ENCODE results near the gene PDE1A. TPM values are rescaled to one million over a fixed set of nuclear protein-coding genes. Genes with fewer than 3 reads are reported as not detected.

Gene PDE1A
- polyA plus RNA-seq, 2 of the 4 experiments (the other 2 are of a cell fraction): 0.28 to 3.2 TPM

GRCh38 chr2:182360663-182361260, 66.1 kb downstream of the PDE1A start:
- peaks cover 37% of the 10 kb centered on the region for H3K4me1 ChIP-seq
- WGBS (ENCODE audit: missing lambda C conversion rate): 59% methylated on average over 2 of the region's 2 CpGs
- no peak for FAIRE-seq
- POLR2A ChIA-PET: no interaction called here
- TF ChIP-seq ZSCAN20 (CRISPR knock-in tag; IDR thresholded peaks at IDR 0.05) (no peak), SMC3 (IDR thresholded peaks at IDR 0.05) (no peak), MAX (IDR thresholded peaks at IDR 0.05) (no peak), JUN (IDR thresholded peaks at IDR 0.05) (0 out of 5 replicates have a peak, but pooled peaks of 1 of the 2 experiments have one; percentile 52), EP300 (IDR thresholded peaks at IDR 0.05) (0 out of 5 replicates have a peak, but pooled peaks of 1 of the 2 experiments have one; percentile 15), PBX3 (IDR thresholded peaks at IDR 0.05) (no peak), RAD21 (conservative IDR thresholded peaks at IDR 0.05 in 1 of 2, IDR thresholded peaks at IDR 0.05 in 1 of 2) (no peak; a peak in 1 of 5 replicates), HMGXB4 (CRISPR knock-in tag; IDR thresholded peaks at IDR 0.05; ENCODE audit: borderline replicate concordance) (no peak), MYC (IDR thresholded peaks at IDR 0.05; ENCODE audit: borderline replicate concordance, low read length) (no peak), CHD4 (IDR thresholded peaks at IDR 0.05; ENCODE audit: borderline replicate concordance) (no peak), FOSL2 (IDR thresholded peaks at IDR 0.05) (no peak), FOSL2 (CRISPR knock-in tag; IDR thresholded peaks at IDR 0.05) (no peak), CBX8 (IDR thresholded peaks at IDR 0.05) (no peak), TFCP2L1 (CRISPR knock-in tag; IDR thresholded peaks at IDR 0.05) (no peak), RNF2 (IDR thresholded peaks at IDR 0.05; ENCODE audit: borderline replicate concordance, low read depth) (no peak), CBX2 (IDR thresholded peaks at IDR 0.05; ENCODE audit: borderline replicate concordance, low read depth) (no peak), HOXA7 (CRISPR knock-in tag; IDR thresholded peaks at IDR 0.05) (no peak), ZNF302 (CRISPR knock-in tag; IDR thresholded peaks at IDR 0.05) (no peak)
- CTCF ChIA-PET: no interaction called here
- DNase-seq (ENCODE audit: low read depth in 1 of 2, low spot score in 1 of 2): no peak
- H3K9me3 ChIP-seq: no peaks in the 10 kb centered on the region
- H3K4me3 ChIP-seq: no peak overlapping the region; the same call in 2 of the 3 replicates
- peak overlapping the region; percentile 78 to 80 for H3K27ac ChIP-seq
- H3K4me2 ChIP-seq: peak overlapping the region; percentile 85
- peak; percentile 17 to 52; a peak in 4 of 6 replicates for ATAC-seq

GRCh38 chr2:182359990-182360662, 66.7 kb downstream of the PDE1A start:
- DNase-seq (ENCODE audit: low read depth in 1 of 2, low spot score in 1 of 2) (peak in 1 of 2 experiments; percentile 80), ATAC-seq (peak; percentile 88 to 90), FAIRE-seq (peak; percentile 23)
- H3K9me3 ChIP-seq: no peaks in the 10 kb centered on the region
- H3K27ac ChIP-seq: peak overlapping the region; percentile 78 to 80
- peak overlapping the region; percentile 15; the same call in 2 of the 3 replicates for H3K4me3 ChIP-seq
- peak overlapping the region; percentile 85 for H3K4me2 ChIP-seq
- H3K4me1 ChIP-seq: peaks cover 32% of the 10 kb centered on the region
- ChIA-PET CTCF (interaction anchor here (1.1 kb wide), 1 partner anchor 14 kb away, joined by 3 read pairs; no protein-coding TSS in a partner anchor), POLR2A (no interaction called here)
- 6% methylated on average over 10 of the region's 10 CpGs for WGBS (ENCODE audit: missing lambda C conversion rate)
- TF ChIP-seq REST (IDR thresholded peaks at IDR 0.05) (no peak), PBX3 (IDR thresholded peaks at IDR 0.05) (no peak), JUNB (IDR thresholded peaks at IDR 0.05) (peak; percentile 58; the same call in 1 of the 2 replicates), CEBPB (IDR thresholded peaks at IDR 0.05) (peak; percentile 67 to 69; a peak in 1 of 4 replicates), KDM5A (IDR thresholded peaks at IDR 0.05) (no peak), RARB (CRISPR knock-in tag; IDR thresholded peaks at IDR 0.05) (no peak), JUN (IDR thresholded peaks at IDR 0.05) (0 out of 5 replicates have a peak, but pooled peaks of 1 of the 2 experiments have one; percentile 65), RFX5 (IDR thresholded peaks at IDR 0.05) (no peak), HOXB5 (CRISPR knock-in tag; IDR thresholded peaks at IDR 0.05) (no peak), HES2 (IDR thresholded peaks at IDR 0.05) (no peak), POLR2AphosphoS2 (conservative IDR thresholded peaks at IDR 0.05; ENCODE audit: low read length) (no peak), FOSB (CRISPR knock-in tag; IDR thresholded peaks at IDR 0.05) (no peak)

All from A549 (cell line).